SJSA1 (cell line): Measurements from ENCODE around the gene TMSB4Y. TPM values are rescaled to one million over a fixed set of nuclear protein-coding genes. Genes with fewer than 3 reads are reported as not detected.

Experiments
- total RNA-seq: library from RNA; depleted of rRNA; stranded (reverse); fragments of >200 nt; shearing (Covaris generic); gene quantifications from 2 replicates; pipeline ENCODE4 v1.2.3, GENCODE V29; 2014; rRNA removed

Gene TMSB4Y
- total RNA-seq, 1 experiment from 2014 or later: 0.08 TPM

Other genes with a start within 250 kb of the TMSB4Y start
- gene UTY, start 223.9 kb upstream of the TMSB4Y start, total RNA-seq: not detected in 2 replicates